NCI-H748 treated with DMSO at 0.1 percent for 48 hours (cell line): ENCODE results near the gene CKB.

Experiments used
- DNase-seq: peaks from one replicate; lab custom pipeline; 2025; lab: John Stamatoyannopoulos, UW

The CKB gene

GRCh38 chr14:103510724-103511693 is 11.6 kb downstream of the CKB start:
- DNase-seq, result no peak

GRCh38 chr14:103509864-103510723 is 12.5 kb downstream of the CKB start:
- no peak for DNase-seq

DNA sequence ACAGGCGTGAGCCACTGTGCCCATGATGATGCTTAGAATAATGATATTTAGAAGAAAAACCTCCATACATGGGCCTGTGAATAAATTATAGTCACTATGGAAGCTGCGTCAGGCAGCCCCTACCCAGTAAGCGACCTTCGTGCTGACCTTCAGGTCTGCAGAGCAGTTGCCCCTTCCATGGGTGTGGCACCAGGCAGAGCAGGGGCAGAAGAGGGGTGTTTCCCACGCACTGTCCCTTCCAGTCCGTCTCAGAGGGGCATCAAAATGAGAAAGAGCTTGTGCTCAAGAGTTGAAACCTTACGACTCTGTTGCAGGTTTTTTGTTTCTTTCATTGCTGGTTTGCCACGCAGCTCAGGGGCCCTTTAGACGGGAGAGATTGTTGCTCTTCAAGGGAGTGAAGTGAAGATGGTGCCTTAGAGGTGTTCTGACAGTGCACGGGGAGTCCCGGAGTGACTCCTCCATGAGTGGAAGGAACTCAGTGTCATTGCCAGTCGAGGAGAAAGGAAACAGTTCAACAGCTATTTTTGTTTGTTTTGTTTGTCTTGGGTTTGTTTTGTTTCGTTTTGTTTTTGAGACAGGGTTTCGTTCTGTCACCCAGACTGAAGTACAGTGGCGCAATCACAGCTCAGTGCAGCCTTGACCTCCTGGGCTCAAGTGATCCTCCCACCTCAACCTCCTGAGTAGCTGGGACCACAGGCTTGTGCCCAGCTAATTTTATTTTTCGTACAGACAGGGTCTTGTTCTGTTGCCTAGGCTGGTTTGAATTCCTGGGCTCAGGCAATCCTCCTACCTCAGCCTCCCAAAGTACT is 13.9 kb downstream of the CKB start:
- no peak for DNase-seq

DNA sequence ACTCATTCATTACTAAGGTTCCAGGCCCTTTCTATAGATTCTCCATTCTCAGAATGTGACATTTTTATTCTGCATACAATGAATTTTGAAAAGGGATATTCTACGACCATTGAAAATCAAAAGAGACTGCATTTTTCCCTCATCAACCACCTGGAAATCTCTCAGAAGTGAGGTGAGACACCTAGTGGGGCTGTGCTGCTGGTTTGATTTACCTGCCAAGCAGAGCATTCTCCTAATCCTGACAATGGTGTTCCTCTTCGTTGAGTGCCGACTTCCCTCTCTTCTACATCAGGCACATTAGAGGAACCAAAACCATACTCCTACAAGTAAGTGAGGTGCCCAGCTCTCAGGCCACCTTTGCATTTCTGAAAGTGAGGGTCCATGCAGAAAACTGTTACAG is 14.9 kb downstream of the CKB start:
- no peak for DNase-seq

DNA sequence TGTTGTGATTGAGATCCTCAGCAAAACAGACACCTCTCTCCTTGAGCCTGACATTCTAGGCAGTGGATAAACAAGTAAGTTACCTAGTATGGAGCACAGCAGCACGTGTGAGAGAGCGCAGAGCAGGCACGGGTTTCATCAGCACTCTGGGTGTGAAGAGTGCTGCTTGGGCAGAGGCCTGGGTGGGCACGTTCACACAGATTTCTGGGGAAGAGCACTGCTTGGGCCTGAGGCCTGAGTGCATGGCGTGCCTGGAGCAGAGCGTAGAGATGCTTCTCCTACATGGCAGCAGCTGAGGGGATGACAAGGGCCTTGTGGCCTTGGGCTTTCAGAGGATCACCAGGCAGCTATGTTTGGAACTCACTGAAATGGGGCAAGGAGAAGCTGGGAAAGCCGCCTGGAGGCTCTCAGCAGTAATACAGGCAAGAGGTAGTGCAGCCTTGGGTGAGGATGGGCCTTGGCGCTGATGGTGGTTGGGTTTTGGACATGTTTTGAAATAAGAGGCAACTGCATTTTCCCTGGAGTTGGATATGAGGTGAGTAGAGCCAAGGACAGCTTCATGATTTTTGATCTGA is 17.6 kb downstream of the CKB start:
- no peak for DNase-seq

DNA sequence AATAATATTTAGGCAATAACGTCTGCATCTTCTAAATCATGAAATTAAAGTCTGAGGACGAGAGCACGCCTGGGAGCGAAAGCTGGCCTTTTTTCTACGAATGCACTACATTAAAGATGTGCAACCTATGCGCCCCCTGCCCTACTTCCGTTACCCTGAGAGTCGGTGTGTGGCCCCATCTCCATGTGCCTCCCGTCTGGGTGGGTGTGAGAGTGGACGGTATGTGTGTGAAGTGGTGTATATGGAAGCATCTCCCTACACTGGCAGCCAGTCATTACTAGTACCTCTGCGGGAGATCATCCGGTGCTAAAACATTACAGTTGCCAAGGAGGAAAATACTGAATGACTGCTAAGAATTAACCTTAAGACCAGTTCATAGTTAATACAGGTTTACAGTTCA is 19.3 kb downstream of the CKB start:
- DNase-seq, result no peak

DNA sequence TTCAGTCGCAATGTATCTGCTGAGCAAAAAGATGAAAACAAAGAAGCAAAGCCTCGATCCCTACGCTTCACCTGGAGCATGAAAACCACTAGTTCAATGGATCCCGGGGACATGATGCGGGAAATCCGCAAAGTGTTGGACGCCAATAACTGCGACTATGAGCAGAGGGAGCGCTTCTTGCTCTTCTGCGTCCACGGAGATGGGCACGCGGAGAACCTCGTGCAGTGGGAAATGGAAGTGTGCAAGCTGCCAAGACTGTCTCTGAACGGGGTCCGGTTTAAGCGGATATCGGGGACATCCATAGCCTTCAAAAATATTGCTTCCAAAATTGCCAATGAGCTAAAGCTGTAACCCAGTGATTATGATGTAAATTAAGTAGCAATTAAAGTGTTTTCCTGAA is 19.8 kb downstream of the CKB start:
- no peak for DNase-seq

GRCh38 chr14:103501921-103502669 is 20.5 kb downstream of the CKB start:
- no peak for DNase-seq

GRCh38 chr14:103501041-103501870 is 21.4 kb downstream of the CKB start:
- DNase-seq, result no peak

GRCh38 chr14:103500148-103500990 is 22.3 kb downstream of the CKB start:
- DNase-seq, result peak; percentile 79

- no peak for DNase-seq
These were observed 22.9 kb downstream of the CKB start for GRCh38 chr14:103499709-103500108.

DNA sequence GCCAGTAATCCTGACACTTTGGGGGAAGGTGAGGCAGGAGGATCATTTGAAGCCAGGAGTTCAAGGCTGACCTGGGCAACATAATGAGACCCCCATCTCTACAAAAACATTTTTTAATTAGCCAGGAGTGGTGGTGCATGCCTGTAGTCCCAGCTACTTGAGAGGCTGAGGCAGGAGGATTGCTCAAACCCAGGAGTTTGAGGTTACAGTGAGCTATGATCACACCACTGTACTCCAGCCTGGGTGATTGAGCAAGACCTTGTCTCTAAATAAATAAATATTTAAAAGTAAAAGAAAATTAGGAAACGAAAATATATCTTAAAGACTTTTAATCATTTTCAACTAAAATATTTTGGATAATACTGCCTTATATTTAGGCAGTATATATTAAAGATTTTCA is 25.9 kb downstream of the CKB start:
- no peak for DNase-seq

GRCh38 chr14:103495854-103496253 is 26.8 kb downstream of the CKB start:
- DNase-seq, result no peak

DNA sequence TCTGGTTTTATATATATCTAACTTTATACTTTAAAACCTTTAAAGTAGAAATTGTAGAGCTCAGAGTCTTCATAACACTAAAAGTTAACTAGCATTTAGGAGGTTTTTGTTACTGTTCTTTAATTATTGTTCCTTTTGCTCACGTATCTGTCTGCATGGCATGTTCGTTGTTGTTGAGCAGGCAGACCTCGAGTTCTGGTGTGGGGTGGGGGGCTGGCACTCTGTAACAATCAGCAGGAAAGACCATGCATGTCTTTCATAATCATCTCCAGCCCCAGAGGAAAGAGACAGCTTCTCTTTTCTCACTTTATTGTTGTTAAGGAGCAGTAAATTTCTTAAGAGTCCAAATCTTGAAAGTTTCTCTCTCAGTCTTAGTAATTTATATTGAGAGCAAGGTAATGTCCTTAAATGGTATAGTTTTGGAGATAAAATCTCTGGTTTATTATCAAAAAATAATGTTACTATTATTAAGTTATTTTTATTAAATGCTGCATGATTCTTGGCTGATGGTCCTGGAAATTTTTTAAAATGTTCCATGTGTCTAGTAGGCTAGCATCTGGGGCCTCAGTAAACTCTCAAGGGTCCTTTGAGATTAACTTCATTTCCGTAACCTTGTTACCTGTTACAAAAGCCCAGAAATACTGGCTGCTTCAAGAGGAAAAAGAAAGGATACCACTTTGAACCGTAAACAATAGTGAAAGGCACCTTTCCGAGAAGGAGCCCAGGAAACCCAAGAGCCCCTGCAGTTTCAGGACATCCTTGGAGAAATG is 30.3 kb downstream of the CKB start:
- DNase-seq, result no peak

- no peak for DNase-seq
These were observed 30.9 kb downstream of the CKB start for GRCh38 chr14:103491691-103492090.

GRCh38 chr14:103489621-103490020 is 33.0 kb downstream of the CKB start:
- no peak for DNase-seq

DNA sequence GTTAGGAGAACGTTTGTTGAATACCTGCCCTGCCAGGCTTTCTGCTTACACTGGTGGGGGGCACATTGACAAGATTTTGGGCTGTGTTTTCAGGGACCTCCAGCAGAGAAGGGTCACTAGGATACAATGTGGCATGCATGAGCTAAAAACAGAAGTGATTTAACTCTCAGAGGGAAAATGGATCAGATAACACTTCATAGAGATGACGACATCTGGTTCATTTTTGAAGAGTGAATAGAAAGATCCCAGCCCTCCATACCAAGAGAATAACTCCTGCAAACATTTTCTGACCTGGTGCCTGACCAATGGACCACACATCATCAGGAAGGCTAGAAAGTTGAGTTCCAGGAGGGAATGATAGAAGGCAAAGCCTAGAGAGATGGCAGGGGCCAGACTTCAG is 33.7 kb downstream of the CKB start:
- DNase-seq, result no peak

DNA sequence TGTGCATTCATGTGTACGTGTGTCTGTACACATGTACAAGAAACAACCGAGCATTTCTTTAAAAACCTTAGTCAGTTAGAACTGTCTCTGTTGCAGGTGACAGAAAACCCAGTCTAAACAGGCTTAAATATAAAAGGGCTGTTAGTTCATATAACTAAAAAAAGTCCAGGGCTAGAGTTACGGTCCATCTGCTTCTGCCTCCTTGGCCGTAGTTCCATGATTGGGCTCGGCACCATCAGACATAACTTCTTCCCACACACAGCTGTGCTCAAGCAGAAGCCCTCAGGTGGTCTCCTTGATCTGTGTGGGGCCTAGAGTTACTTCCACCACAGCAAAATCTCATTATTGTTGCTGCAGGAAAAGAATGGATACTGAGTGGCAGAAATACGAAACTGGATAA is 34.6 kb downstream of the CKB start:
- DNase-seq, result no peak
